GM12801 (cell line): ENCODE measurements around the gene TEX22.

Experiments
- CTCF ChIP-seq: IDR thresholded peaks from one replicate; pipeline ENCODE4 v1.5.1; 2011; ENCODE audit warnings: control low read depth; ENCODE audit not compliant: insufficient read length; ENCODE audit errors: extremely low read depth

The TEX22 gene

GRCh38 chr14:105368426-105368825 lies 29.9 kb upstream of the TEX22 start:
- no peak for TF ChIP-seq CTCF

- TF ChIP-seq CTCF, result no peak
Observed at GRCh38 chr14:105368910-105369652, 29.3 kb upstream of the TEX22 start.

- no peak for TF ChIP-seq CTCF
Observed at GRCh38 chr14:105369653-105370040, 28.7 kb upstream of the TEX22 start.

GRCh38 chr14:105374389-105374788 lies 23.9 kb upstream of the TEX22 start:
- no peak for TF ChIP-seq CTCF

- TF ChIP-seq CTCF, result no peak
Observed at GRCh38 chr14:105375635-105376057, 22.7 kb upstream of the TEX22 start.

- no peak for TF ChIP-seq CTCF
Observed at GRCh38 chr14:105376521-105377440, 21.6 kb upstream of the TEX22 start.

GRCh38 chr14:105377555-105378182 lies 20.7 kb upstream of the TEX22 start:
- no peak for TF ChIP-seq CTCF
